K562 (cell line): ENCODE results near the gene ISYNA1. TPM values are rescaled to one million over a fixed set of nuclear protein-coding genes. Genes with fewer than 3 reads are reported as not detected.

Experiments used
- COPS2 ChIP-seq: fragments of 450-650 bp; conservative IDR thresholded peaks from 2 replicates; pipeline ENCODE4 v1.6.1; 2016; ENCODE audit warnings: mild to moderate bottlenecking, moderate library complexity
- DMBX1 ChIP-seq: fragments of 250-450 bp; sonication (Bioruptor Pico); IDR thresholded peaks from 2 replicates; pipeline ENCODE4 v1.8.0; 2022; ENCODE audit warnings: inconsistent platforms, mild to moderate bottlenecking, moderate library complexity, borderline replicate concordance
- DNMT1 ChIP-seq: fragments of 450-650 bp; IDR thresholded peaks from 2 replicates; pipeline ENCODE4 v1.6.1; 2016; ENCODE audit warnings: antibody characterized with exemption, mild to moderate bottlenecking
- EGR1 ChIP-seq: fragments of 450-650 bp; conservative IDR thresholded peaks from 2 replicates; pipeline ENCODE4 v1.6.1; 2017; ENCODE audit warnings: mild to moderate bottlenecking
- ETS2 ChIP-seq: IDR thresholded peaks from 2 replicates; pipeline ENCODE4 v1.6.1; 2016; ENCODE audit warnings: borderline replicate concordance, missing genetic modification characterization, mild to moderate bottlenecking, moderate library complexity, missing compliant biosample characterization; ENCODE audit not compliant: poor library complexity, severe bottlenecking
- FOS ChIP-seq: IDR thresholded peaks from 3 replicates; pipeline ENCODE4 v1.6.1; 2011; ENCODE audit not compliant: insufficient read length; ENCODE audit errors: extremely low read depth
- HNRNPUL1 ChIP-seq: fragments of 200-400 bp; formaldehyde crosslinking; IDR thresholded peaks from 2 replicates; pipeline ENCODE4 v1.6.1; 2017; ENCODE audit warnings: low read length
- ILK ChIP-seq: fragments of 450-650 bp; IDR thresholded peaks from 2 replicates; pipeline ENCODE4 v1.6.1; 2016; ENCODE audit warnings: missing genetic modification characterization, low read depth, mild to moderate bottlenecking, missing compliant biosample characterization, moderate library complexity, borderline replicate concordance
- LARP7 ChIP-seq: fragments of 450-650 bp; IDR thresholded peaks from 2 replicates; pipeline ENCODE4 v1.6.1; 2016
- MAFK ChIP-seq: IDR thresholded peaks from 2 replicates; pipeline ENCODE4 v1.6.1; 2011; ENCODE audit warnings: low read length, improper control_type of control experiment
- MCM2 ChIP-seq: fragments of 450-650 bp; IDR thresholded peaks from 2 replicates; pipeline ENCODE4 v1.6.1; 2017; ENCODE audit warnings: low read depth, mild to moderate bottlenecking
- NCOR1 ChIP-seq: fragments of 450-650 bp; IDR thresholded peaks from 2 replicates; pipeline ENCODE4 v1.6.1; 2016; ENCODE audit warnings: mild to moderate bottlenecking, moderate library complexity
- PHB2 ChIP-seq: fragments of 450-650 bp; IDR thresholded peaks from 2 replicates; pipeline ENCODE4 v1.6.1; 2017; ENCODE audit warnings: low read depth
- SLC30A9 ChIP-seq: fragments of 250-450 bp; sonication (Bioruptor Pico); IDR thresholded peaks from 2 replicates; pipeline ENCODE4 v1.8.0; 2022; ENCODE audit warnings: mild to moderate bottlenecking, moderate library complexity
- SMARCC2 ChIP-seq: fragments of 450-650 bp; IDR thresholded peaks from 2 replicates; pipeline ENCODE4 v1.6.1; 2017; ENCODE audit warnings: antibody characterized with exemption, moderate library complexity, mild to moderate bottlenecking, low read depth
- TCF3 ChIP-seq: sonication (generic); formaldehyde crosslinking; IDR thresholded peaks from 2 replicates; pipeline ENCODE4 v1.4.0; 2020; ENCODE audit warnings: mild to moderate bottlenecking, missing genetic modification reagents
- TEAD2 ChIP-seq: fragments of 450-650 bp; IDR thresholded peaks from 2 replicates; pipeline ENCODE4 v1.6.1; 2016; ENCODE audit warnings: missing genetic modification characterization, control low read depth, missing compliant biosample characterization
- TFAM ChIP-seq: fragments of 250-450 bp; sonication (Bioruptor Pico); conservative IDR thresholded peaks from 2 replicates; pipeline ENCODE4 v1.5.0; 2021; ENCODE audit warnings: mild to moderate bottlenecking, moderate library complexity
- ZFP30 ChIP-seq: fragments of 250-450 bp; sonication (Bioruptor Pico); IDR thresholded peaks from 2 replicates; pipeline ENCODE4 v1.8.0; 2022; ENCODE audit warnings: moderate library complexity, mild to moderate bottlenecking, inconsistent platforms, borderline replicate concordance
- ZNF347 ChIP-seq: fragments of 450-650 bp; formaldehyde crosslinking; IDR thresholded peaks from 2 replicates; pipeline ENCODE4 v1.4.0; 2020; ENCODE audit warnings: low read depth, mild to moderate bottlenecking, moderate library complexity
- ZNF41 ChIP-seq: fragments of 250-450 bp; sonication (Bioruptor Pico); conservative IDR thresholded peaks from 2 replicates; pipeline ENCODE4 v1.4.0; 2020; ENCODE audit warnings: mild to moderate bottlenecking
- ZNF57 ChIP-seq: fragments of 450-650 bp; formaldehyde crosslinking; IDR thresholded peaks from 2 replicates; pipeline ENCODE4 v1.4.0; 2020; ENCODE audit warnings: mild to moderate bottlenecking, moderate library complexity
- polyA plus RNA-seq, 8 experiments: library from polyadenylated mRNA; depleted of rRNA in 4 of 8; stranded (reverse) in 5 of 8; unstranded in 3 of 8; fragments of >200 nt; fragmentation: Nextera tagmentation in 2 of 8; fragmentation: Illumina TruSeq in 1 of 8; extraction: Ambion mirVana in 2 of 8; extraction: Trizol in 1 of 8; gene quantifications; 2 replicates each; pipeline versions ENCODE4 v1.2.1 to v1.2.3, GENCODE V29; 2011 to 2014; ENCODE audit warnings: inconsistent platforms in 1 of 8, missing spikeins in 1 of 8
- total RNA-seq, 7 experiments: library from RNA; depleted of rRNA in 6 of 7; stranded (reverse); fragments of >200 nt in 6 of 7; fragmentation: Illumina TruSeq in 2 of 7; extraction: Trizol in 2 of 7; gene quantifications; 2 replicates each; pipeline versions ENCODE4 v1.2.1 to v1.2.3, GENCODE V29; 2011 to 2021; ENCODE audit warnings: low replicate concordance in 1 of 7
- TF ChIP-seq, protein P1 (sequence below): fragments of 450-650 bp; IDR thresholded peaks from 2 replicates; pipeline ENCODE4 v1.6.1; 2016; ENCODE audit warnings: mild to moderate bottlenecking
- TF ChIP-seq, protein P2 (sequence below), 2 experiments: fragments of 450-650 bp in 1 of 2; sonication (generic) in 1 of 2; formaldehyde crosslinking; conservative IDR thresholded peaks; 2 replicates each; pipeline versions ENCODE4 v1.4.0 to v1.8.1; 2020 to 2022; ENCODE audit warnings: mild to moderate bottlenecking in 1 of 2, missing genetic modification reagents in 1 of 2
- TF ChIP-seq, protein P3 (sequence below): fragments of 250-450 bp; sonication (Bioruptor Pico); IDR thresholded peaks from 2 replicates; pipeline ENCODE4 v1.4.0; 2020

The ISYNA1 gene
- total and polyA plus RNA-seq, 9 of the 15 experiments (the other 6 are each of a cell fraction or from before 2014, with no cell fraction given), result 21.8 to 460 (median 93.2) TPM

DNA sequence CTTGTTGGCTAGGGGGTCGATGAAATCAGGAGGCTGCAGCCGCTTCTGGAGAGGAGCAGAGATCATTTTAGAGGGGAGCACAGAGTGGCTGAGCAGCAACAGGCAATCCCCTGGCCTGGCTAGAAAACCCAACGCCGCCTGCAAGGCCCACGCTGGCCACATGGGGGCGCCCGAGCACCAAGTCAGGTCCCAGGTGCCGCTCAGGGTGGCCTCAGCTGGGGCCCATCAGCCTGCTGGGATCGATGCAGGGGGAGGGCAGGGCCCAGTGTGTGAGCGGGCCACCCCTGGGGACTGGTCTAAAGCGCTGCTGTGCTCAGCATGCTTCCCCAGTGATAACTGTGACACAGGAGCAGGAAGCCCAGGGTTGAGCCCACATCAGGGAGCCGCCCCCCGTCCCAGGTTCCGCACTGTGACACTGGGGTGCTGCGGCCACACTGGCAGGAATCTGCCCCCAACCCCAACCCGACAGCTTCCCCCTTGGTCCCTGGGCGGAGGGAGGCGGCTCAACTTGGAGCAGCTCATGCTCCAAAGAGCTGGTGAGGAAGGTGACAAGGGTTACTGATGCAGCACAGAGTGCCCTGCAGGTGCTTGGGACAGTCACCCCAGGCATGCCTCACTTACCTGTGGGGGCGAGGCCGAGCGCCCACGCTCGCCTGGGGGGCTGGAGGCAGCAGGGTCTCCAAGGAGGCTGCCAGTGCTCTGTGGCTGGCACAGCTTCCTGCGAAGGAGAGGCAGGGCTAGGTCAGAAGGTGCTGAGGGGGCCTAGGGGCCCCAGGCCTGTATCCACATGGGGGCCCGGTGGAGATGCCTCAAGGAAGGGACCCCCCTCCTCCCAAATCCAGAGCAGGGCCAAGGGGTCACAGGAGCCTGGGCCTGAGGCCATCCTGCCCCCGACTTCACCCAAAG is 13.3 kb upstream of the ISYNA1 start (continued):
- no peak for TF ChIP-seq ETS2 (tag)
- no peak for TF ChIP-seq ZFP30 (CRISPR knock-in tag)
- TF ChIP-seq HNRNPUL1, result no peak
- no peak for TF ChIP-seq DMBX1 (CRISPR knock-in tag)
- TF ChIP-seq PHB2, result no peak
- TF ChIP-seq FOS, result no peak
- no peak for TF ChIP-seq SMARCC2
- no peak for TF ChIP-seq NCOR1
- TF ChIP-seq TFAM (CRISPR knock-in tag), result no peak
- no peak for TF ChIP-seq EGR1
- TF ChIP-seq TEAD2 (tag), result no peak
- no peak for TF ChIP-seq DNMT1
- no peak for TF ChIP-seq ILK (tag)
- no peak for TF ChIP-seq MAFK
- TF ChIP-seq ZNF41 (CRISPR knock-in tag), result no peak
- TF ChIP-seq, protein P1, sequence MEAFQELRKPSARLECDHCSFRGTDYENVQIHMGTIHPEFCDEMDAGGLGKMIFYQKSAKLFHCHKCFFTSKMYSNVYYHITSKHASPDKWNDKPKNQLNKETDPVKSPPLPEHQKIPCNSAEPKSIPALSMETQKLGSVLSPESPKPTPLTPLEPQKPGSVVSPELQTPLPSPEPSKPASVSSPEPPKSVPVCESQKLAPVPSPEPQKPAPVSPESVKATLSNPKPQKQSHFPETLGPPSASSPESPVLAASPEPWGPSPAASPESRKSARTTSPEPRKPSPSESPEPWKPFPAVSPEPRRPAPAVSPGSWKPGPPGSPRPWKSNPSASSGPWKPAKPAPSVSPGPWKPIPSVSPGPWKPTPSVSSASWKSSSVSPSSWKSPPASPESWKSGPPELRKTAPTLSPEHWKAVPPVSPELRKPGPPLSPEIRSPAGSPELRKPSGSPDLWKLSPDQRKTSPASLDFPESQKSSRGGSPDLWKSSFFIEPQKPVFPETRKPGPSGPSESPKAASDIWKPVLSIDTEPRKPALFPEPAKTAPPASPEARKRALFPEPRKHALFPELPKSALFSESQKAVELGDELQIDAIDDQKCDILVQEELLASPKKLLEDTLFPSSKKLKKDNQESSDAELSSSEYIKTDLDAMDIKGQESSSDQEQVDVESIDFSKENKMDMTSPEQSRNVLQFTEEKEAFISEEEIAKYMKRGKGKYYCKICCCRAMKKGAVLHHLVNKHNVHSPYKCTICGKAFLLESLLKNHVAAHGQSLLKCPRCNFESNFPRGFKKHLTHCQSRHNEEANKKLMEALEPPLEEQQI, result no peak
- TF ChIP-seq SLC30A9, result no peak
- TF ChIP-seq, protein P2, sequence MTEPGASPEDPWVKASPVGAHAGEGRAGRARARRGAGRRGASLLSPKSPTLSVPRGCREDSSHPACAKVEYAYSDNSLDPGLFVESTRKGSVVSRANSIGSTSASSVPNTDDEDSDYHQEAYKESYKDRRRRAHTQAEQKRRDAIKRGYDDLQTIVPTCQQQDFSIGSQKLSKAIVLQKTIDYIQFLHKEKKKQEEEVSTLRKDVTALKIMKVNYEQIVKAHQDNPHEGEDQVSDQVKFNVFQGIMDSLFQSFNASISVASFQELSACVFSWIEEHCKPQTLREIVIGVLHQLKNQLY (CRISPR knock-in tag; conservative IDR thresholded peaks at IDR 0.05), result no peak
- no peak for TF ChIP-seq ZNF347
- no peak for TF ChIP-seq COPS2
- no peak for TF ChIP-seq ZNF57 (CRISPR knock-in tag)
- peak; percentile 31; the same call in 1 of the 2 replicates for TF ChIP-seq TCF3 (CRISPR knock-in tag)
- TF ChIP-seq, protein P3, sequence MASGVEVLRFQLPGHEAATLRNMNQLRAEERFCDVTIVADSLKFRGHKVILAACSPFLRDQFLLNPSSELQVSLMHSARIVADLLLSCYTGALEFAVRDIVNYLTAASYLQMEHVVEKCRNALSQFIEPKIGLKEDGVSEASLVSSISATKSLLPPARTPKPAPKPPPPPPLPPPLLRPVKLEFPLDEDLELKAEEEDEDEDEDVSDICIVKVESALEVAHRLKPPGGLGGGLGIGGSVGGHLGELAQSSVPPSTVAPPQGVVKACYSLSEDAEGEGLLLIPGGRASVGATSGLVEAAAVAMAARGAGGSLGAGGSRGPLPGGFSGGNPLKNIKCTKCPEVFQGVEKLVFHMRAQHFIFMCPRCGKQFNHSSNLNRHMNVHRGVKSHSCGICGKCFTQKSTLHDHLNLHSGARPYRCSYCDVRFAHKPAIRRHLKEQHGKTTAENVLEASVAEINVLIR, result no peak
- TF ChIP-seq LARP7, result no peak
- TF ChIP-seq MCM2, result no peak
